GM21526 (cell line): ENCODE measurements around the gene HPN.

ENCODE experiments used
- ATAC-seq: cut with Tn5 transposase; IDR thresholded peaks from one replicate; pipeline ENCODE4 v1.9.1; 2021; ENCODE audit warnings: moderate library complexity; ENCODE audit not compliant: unreplicated experiment, low FRiP score

The HPN gene

DNA sequence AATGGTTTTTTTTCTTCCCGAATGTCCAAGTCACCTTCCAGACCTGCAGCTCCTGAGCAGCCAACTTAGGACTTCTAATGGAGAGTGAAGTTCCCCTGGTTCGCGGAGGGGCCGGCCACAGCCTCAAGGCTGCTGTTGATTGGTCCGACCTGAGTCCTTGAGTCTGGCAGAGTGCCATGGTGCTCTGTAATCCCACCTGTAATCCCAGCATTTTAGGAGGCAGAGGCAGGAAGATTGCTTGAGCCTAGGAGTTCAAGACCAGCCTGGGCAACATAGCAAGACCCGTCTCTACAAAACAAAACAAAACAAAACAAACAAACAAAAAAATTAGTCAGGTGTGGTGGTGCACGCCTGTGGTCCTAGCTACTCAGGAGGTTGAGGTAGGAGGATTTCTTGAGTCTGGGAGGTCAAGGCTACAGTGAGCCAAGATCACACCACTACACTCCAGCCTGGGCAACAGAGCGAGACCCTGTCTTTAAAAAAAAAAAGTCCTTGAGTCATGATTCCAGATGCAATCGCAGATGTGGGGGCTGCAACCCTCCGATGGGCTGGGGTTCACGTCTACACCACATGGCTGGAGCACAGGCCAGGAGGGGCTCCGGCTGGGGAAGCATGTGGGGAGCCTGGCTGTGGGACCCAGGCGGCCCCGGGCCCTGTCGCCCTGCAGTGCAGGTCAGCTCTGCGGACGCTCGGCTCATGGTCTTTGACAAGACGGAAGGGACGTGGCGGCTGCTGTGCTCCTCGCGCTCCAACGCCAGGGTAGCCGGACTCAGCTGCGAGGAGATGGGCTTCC lies 17.7 kb downstream of the HPN start:
- ATAC-seq, result no peak

- no peak for ATAC-seq
These were observed 18.2 kb downstream of the HPN start for GRCh38 chr19:35059799-35060091.

DNA sequence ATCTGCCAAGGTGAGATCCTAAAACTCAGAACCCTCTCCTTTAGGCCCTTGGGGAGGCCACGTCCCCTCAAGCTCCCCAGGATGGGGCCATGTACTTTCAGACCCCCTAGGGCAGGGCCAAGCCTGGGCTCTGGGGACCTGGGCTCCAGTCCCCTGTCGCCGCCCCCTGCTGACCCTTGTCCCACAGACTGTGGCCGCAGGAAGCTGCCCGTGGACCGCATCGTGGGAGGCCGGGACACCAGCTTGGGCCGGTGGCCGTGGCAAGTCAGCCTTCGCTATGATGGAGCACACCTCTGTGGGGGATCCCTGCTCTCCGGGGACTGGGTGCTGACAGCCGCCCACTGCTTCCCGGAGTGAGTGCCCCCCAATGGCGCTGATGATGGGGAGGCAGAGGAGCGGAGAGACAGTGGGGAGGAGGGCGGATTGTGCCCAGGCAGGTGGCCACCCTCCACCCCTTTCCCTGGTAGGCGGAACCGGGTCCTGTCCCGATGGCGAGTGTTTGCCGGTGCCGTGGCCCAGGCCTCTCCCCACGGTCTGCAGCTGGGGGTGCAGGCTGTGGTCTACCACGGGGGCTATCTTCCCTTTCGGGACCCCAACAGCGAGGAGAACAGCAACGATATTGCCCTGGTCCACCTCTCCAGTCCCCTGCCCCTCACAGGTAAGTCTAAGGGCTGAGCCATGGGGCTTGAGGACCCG lies 18.8 kb downstream of the HPN start:
- ATAC-seq, result no peak

DNA sequence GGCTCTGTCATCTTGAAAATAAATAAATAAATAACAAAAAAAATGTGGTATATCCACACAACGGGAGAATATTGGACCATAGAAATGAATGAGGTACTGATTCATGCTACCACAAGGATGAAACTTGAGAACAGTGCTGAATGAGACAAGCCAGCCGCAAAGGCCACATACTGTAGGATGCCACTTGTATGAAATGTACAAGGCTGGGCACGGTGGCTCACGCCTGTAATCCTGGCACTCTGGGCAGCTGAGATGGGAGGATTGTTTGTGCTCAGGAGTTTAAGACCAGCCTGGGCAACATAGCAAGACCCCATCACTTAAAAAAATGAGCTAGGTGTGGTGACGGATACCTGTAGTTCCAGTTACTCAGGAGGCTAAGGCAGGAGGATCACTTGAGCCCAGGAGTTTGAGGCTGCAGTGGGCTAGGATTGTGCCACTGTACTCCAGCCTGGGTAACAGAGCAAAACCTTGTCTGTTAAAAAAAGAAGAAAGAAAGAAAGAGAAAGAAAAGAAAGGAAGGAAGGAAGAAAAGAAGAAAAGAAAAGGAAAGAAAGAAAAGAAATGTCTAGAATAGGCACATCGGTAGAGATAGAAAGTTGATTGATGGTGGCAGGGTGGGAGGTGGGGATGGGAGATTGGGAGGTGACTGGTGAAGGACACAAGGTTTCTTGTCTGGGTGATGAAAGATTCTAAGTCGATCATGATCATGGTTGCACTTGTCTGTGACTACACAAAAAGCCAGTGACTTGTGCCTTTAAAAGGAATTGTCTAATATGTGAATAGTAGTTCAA lies 20.3 kb downstream of the HPN start:
- no peak for ATAC-seq

DNA sequence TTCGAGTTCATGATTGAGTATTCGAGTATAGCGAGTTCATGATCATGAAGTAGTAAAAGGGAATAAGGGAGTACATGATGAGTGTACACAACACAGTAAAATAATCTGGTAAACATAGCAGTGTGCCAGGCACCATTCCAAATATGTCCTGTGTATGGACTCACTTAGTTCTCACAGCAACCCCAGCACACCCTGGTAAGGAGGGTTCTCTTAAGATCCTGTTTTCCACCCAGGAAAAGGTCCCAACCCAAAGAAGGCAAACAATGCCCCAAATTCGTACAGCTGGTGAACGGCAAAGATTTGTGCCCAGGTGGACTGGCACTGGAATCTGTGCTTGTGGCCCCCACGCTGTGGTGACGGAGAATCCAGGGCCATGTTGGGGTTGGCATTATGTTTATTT lies 21.4 kb downstream of the HPN start:
- ATAC-seq, result no peak

DNA sequence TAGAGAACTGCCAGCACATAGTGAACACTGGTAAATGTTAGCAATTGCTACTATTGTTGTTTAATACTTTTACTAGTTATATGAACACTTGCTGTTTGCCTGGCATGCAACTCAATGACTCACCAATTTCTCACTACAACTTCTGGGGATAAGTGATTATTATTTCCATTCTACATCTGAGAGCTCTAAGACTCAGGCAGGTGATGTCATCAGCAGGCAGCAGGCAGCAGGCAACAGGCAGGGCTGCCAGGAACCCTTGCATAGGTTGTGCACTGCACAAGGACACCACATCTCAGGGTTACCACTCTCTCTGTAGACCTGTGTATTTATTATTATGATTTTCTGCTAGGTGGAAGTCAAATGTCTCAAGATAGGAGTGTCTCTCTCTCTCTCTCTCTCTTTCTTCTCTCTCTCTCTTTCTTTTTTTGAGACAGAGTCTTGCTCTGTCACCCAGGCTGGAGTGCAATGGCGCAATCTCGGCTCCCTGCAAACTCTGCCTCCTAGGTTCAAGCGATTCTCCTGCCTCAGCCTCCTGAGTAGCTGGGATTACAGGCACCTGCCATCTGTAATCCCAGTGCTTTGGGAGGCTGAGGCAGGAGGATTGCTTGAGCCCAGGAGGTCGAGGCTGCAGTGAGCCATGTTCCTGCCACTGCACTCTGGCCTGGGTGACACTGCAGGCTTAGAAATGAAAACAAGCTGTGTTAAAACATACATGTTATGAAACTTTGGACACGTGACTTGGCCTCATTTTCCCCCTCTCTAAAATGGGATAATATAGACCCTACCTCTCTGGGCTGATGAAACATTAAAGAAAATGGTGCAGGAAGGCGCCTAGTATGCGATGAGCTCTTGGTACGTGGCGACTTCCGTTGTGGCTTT lies 22.7 kb downstream of the HPN start:
- no peak for ATAC-seq

- no peak for ATAC-seq
These were observed 24.1 kb downstream of the HPN start for GRCh38 chr19:35065574-35065973.

GRCh38 chr19:35066121-35066520 lies 24.6 kb downstream of the HPN start:
- ATAC-seq, result no peak

DNA sequence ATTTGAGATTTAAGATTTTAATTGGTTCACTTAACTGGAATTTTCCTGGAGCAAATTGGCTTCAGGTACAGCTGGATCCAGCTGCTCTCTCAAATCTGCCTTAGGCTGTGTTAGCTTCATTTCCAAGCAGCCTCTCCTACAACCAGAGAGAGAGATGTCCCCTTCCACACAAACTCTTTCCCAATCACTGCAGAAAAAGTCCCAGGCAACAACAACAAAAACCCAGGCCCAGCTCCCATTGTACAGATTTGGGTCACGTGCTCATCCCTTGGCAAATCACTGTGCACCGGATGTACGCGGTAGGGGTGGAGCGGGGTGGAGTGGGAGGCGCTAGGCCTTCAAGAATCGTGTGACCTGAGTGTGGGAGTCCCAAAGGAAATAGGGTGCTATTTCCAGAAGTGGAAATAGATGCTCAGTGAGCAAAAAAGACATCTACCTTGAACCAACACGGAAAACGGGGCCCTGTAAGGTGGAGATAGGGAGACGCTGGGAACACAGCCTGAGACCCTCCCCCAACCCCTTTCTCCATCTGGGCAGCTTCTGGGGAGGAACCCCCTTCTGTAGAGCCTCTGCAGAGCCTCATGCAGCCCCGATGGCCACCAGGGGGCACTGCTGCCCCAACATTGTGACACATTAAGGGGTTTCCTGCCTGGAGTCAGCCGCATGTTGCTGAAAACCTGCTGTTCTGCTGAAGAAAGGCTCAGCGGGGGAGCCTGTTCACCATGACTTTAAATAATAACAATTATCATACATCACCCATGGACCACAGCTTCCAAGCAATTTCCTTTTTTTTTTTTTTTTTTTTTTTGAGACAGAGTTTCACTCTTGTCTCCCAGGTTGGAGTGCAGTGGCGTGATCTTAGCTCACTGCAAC lies 25.4 kb downstream of the HPN start:
- ATAC-seq, result peak; percentile 64

- ATAC-seq, result no peak
These were observed 27.6 kb downstream of the HPN start for GRCh38 chr19:35068941-35069634.

DNA sequence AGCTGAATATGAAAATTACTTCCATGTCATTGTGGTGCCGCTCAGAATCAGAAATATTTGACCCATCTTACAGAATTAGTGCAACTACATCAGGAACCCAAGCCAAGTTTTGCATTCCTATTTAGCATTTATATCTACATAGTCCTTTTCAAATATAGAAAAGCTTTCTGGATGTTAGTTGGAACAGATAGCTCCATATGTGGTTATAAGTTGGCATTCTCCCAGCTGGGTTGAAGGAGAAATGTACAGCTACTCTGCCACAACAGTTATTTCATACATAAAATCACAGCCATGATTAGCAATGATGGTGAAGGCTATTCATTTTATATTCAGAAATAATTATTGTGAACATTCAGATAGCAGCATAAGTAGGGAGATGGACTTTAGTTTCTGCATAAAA lies 28.2 kb downstream of the HPN start:
- ATAC-seq, result no peak

- ATAC-seq, result no peak
These were observed 28.9 kb downstream of the HPN start for GRCh38 chr19:35070471-35070870.

DNA sequence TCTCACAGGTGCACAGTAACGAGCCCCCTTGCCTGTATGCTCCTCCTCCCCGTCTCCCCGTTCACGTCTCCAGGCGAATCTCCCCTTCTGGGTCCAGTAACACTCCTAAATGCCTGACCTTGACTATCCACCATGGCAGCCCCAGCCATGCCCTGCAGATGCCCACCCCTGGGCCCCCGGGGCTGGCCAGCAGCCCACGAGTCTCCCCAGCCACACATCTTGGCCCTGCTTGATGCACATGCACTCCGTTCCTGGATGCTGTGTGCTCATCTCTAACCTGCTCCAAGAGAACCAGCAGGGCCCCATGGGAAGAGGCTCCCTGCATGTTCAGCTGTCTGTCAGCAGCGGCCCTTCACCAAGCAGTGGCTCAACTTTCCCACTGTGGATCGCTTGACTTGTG lies 32.0 kb downstream of the HPN start:
- no peak for ATAC-seq

- ATAC-seq, result no peak
These were observed 32.4 kb downstream of the HPN start for GRCh38 chr19:35073941-35074340.

- ATAC-seq, result no peak
These were observed 33.1 kb downstream of the HPN start for GRCh38 chr19:35074426-35075201.

DNA sequence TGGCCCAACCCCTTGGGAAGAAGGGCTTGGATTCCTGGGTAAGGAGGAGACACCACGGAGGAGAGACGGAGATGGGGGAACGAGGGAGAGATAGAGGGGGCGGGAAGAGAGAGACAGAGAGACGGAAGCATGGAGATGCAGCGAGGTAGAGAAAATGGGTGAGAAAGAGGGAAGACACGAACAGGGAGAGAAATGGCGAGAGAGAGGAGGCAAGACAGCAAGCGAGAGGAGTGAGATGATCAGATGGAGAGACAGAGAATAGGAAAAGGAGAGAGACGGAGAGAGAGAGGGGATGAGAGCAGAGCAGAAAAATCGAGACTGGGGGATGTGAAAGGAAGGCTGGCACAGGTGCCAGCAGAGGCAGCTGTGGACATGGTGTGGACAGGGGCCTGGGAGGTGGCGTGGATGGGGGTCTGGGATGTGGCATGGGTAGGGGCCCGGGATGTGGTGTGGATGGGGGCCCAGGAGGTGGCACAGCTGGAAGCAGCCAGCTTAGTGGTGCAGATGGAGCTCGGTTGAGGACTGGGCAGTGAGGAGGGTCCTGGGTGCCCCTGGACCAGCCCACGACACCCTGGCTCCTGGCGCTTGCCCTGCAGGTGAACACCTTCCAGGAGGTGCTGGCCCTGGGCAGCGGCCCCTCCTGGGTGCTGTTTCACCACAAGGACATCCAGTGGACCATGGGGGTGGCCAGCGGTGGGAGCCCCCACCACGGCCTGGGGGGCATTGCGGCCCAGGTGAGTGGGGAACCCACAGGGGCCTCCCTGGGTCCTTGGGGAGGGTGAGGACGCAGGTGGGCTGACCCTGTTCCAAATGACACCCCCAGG lies 33.9 kb downstream of the HPN start:
- no peak for ATAC-seq

DNA sequence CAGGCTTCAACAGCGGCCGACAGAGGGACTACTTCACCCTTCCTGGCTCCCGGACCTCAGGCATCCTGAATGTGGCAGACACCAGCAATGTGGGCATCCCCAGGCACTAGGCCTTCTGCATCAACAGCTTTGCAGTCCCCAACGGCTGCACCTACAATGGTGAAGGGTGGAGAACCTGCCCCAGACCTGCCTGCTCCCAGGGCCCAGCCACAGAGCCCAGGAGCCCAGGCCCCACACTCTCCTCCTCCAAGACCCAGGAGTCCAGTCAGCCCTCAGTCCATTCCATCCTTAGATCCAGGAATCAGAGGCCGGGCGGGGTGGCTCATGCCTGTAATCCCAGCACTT lies 34.5 kb downstream of the HPN start:
- no peak for ATAC-seq

- ATAC-seq, result no peak
These were observed 35.1 kb downstream of the HPN start for GRCh38 chr19:35076657-35077056.
